Measurements from ENCODE around the gene NELFCD.
"Not testable (repeated sequence)": the region's sequence is repeated elsewhere in the genome, so short reads cannot be mapped to it uniquely, and the experiment has no call there.

The NELFCD gene, protein sequence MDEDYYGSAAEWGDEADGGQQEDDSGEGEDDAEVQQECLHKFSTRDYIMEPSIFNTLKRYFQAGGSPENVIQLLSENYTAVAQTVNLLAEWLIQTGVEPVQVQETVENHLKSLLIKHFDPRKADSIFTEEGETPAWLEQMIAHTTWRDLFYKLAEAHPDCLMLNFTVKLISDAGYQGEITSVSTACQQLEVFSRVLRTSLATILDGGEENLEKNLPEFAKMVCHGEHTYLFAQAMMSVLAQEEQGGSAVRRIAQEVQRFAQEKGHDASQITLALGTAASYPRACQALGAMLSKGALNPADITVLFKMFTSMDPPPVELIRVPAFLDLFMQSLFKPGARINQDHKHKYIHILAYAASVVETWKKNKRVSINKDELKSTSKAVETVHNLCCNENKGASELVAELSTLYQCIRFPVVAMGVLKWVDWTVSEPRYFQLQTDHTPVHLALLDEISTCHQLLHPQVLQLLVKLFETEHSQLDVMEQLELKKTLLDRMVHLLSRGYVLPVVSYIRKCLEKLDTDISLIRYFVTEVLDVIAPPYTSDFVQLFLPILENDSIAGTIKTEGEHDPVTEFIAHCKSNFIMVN

DNA sequence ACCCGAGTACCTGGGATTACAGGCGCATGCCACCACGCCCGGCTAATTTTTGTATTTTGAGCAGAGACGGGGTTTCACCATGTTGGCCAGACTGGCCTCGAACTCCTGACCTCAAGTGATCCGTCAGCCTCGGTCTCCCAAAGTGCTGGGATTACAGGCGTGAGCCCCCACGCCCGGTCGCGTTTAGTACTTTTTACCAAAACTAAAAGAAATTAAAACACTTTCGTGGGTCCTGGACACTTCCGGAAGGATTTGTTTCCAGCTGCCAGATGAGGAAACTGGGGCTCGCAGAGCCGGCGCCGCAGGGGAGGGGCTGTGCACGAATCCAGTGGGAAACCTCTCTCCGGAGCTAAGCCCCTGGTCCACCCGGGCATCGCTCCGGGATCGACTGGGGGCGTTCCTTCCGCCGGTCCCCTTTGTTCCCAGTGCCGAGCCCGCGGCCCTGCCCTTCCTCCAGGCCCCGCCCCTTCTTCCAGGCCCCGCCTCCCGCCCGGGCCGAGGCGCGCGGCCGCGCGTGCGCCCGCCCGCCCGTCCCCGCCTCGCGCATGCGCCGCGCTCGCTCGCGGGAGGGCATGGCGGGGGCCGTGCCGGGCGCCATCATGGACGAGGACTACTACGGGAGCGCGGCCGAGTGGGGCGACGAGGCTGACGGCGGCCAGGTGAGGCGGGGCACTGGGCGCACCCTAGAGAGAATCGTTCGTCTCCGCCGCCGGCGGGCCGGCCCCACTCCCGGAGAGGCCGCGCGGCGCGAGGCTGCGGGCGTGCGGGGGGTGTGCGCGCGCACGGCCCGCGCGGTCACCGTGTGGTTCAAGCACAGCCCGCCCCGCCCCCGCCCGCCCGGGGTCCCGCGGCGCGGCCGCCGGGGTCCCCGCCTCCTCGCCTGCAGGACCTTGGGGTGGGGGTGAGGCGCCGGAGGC is at the start of gene NELFCD:
TSS of gene NELFCD (plus strand) at position 546 of the 917 bp plus-strand sequence. CDS start at position 600, 54 bp downstream.
- DNase-seq (ENCODE audit: low read depth) = peak; percentile 39

DNA sequence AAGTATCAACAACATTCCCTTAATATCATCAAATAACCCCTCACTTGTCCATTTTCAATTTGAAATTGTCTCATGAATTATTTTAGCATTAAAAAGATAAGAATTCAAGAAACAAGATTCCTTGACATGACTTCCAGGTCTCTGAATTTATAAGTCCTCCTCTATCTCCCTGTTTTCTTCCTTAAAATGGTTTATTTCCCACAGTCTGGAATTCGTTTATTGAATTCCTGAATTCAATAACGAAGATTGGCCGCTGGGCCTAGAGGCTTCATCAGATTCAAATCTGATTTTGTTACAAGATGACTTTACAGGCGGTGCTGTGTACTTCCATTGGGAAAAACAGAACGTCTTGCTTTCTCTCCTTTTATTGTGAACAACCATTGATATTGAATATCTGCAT is 48.9 kb upstream of the NELFCD start:
- no peak for DNase-seq (ENCODE audit: low read depth)

DNA sequence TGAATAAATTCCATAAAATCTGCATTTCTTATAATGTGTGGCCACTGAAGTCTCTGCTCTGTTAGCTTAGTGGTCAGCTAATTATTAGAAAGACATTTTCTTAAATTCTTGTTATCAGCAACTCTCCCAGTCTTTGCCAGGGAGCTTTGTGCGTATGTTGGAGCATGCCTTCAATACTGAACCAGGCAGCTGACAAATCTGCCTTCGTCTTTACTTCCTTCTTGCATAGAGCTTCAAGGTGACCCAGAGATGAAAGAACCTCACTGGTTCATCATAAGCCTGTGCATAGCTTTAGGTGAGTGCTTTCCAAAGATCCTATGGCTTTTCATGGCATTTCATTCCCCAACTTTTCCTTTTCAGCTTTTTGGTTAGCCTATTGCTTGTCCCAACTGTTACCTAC is 43.0 kb upstream of the NELFCD start:
- no peak for DNase-seq (ENCODE audit: low read depth)

DNA sequence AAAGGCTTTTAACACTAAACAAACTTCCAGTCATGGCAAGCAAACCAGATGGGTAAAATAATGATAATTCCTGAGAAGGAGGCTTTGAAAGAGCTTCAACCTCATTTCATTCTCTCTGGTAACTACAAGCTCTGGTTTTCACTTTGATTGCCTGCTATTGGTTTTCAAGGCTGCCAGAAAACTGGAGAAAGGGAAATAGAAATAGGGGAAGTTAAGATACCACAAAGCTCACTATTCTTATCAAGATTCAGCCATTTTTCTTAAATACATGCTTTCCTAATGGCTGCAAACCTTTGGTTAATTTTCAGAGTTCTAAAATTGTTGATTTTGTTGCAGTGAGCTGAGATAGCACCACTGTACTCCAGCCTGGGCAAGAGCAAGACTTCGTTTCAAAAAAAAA is 42.5 kb upstream of the NELFCD start:
- DNase-seq (ENCODE audit: low read depth) = no peak

DNA sequence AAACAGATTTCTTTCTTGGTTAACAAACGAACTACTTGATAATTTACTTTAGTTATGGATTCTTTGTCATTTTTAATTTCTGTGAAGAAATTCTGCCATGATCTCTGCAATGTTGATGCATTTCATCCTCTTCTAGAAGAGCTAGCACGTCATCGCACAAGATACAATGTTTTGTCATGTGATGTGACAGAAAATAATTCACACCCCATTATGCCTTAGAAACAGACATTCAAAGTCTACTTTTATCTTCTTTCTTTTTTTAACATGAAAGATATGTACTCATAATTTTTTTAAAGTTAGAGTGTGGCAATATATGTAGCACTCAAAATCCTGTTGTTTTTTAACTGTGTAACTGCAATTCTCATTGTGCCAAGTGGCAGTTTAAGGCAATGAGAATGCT is 39.6 kb upstream of the NELFCD start:
- DNase-seq (ENCODE audit: low read depth) = no peak

DNA sequence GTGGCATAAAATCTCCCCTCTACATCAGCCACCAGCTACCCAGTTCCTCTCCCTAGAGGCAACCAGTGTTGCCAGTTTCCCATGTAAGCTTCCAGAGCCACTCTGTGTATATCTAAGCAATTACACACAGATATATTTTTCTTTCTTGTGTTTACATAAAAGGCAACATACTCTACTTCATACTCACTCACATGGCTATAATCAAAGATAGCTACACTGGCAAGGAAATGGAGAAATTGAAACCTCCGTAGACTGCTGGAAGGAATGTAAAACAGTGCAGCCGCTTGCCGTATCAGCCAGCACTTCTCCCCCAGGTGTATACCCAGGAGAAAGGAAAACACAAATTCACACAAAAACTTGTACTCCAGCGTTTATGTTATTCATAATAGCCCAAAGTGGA is 38.5 kb upstream of the NELFCD start:
- no peak for DNase-seq (ENCODE audit: low read depth)

DNA sequence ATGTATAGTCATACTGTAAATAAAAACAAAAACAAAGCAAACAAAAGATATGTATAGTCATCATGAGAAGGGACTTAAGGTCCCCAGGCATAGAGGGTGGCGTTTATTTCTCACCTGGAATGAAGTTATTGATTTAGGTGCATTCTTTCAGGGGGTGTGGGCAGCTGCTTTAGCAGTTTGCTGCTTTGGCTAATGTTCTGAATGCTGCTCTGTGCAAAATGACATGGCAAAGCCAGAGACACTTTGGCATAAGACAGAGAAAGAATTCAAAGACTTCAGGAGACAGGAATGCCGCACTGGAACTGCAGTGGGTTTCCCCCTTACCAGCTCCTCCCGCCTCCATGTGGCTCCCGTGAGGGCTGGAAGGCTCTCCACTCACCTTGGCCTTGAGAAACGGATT is 36.4 kb upstream of the NELFCD start:
- no peak for DNase-seq (ENCODE audit: low read depth)

DNA sequence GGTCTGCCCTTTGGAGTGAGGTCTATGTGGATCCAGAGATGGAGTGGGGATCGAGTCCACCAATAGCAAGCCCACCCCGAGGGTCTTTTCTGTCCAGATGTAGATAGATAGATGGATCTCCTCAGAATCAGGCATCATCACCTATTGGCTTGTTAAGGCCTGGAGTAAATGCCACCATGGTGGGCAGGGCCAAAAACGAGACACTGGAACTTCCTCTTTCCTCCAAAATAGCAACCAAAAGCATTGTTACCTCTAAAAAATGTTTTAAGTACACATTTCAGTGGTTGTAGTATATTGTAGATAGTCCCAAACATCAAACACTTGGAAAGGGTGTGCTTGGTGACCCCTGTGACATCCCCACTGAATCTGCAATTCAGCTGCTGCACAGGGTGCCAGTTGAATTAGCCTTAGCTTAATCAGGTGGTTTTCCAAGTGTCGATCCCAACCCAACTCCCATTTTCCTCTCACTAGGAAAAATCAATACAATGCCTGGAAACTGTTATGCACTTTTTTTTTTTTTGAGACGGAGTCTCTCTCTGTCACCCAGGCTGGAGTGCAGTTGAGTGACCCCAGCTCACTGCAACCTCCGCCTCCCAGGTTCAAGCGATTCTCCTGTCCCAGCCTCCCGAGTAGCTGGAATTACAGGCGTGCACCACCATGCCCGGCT is 35.0 kb upstream of the NELFCD start:
- no peak for DNase-seq (ENCODE audit: low read depth)

DNA sequence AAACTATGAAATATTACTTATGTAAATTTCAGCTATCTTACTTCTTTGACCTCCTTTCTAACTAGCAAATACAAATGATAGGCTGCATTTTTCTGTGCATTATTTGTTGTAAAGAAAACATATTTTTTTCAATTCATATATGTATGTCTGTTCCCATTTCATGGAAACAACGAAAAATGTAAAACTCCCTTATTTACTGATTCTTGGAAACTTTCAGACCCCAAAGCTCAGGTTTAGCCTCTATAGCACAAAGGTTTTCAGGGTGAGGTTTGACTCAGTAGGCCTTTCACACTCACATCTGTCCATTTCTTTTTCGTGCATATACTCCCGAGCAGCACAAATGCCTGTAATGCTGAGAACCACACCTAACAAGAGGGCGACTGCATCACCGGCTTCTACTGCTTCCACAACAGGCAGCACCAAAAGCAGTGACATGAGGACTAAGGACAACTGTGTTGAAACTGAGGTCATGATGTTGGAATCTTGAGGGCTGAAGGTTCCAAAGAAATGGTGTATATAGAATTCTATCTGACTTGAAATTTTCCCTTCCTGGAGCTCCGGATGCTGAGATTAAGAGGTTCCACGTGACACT is 33.2 kb upstream of the NELFCD start:
- DNase-seq (ENCODE audit: low read depth) = not testable (repeated sequence)

DNA sequence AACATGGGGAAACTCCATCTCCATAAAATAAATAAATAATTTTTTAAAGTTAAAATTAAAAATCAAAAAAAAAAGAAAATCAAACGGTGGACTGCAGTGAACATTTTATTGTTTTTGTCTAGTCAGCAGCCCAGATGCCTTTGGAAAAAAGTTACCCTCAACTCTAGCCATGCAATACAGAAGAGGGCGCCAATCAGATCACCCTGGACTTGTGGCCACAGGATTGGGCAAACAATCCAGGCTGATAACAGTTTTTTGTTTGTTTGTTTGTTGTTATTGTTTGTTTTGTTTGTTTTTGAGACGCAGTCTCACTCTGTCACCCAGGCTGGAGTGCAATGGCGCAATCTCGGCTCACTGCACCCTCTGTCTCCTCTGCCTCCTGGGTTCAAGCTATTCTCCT is 30.5 kb upstream of the NELFCD start:
- DNase-seq (ENCODE audit: low read depth) = no peak

DNA sequence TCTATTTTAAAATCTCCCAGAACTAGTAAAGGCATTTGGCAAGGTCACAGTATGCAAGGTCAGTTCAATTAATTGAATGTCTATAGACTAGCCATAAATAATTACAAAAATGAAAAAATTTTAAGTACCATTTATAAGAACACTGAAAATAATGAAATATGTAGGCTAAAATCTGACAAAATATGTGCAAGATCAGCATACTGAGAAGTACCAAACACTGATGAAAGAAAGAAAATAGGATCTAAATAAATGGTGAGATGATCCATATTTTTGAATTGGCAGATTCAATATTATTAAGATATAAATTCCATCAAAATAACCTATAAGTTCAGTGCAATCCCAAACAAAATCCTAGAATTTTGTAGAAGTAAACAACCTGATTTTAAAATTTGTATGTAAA is 28.0 kb upstream of the NELFCD start:
- DNase-seq (ENCODE audit: low read depth) = no peak

DNA sequence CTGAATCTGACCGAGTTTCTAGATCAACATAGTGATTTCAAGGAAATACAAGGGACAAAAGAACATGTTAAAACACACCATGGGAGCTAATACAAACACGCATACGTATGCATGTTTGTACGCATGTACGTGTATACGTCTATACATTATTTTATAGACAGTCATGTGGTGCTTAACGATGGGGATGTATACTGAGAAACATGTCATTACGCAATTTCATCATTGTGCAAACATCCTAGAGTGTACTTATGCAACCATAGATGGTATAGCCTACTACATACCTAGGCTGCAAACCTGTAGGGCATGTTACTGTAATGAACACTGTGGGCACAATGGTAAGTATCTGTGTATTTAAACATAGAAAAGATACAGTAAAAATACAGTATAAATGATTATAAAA is 25.0 kb upstream of the NELFCD start:
- no peak for DNase-seq (ENCODE audit: low read depth)

DNA sequence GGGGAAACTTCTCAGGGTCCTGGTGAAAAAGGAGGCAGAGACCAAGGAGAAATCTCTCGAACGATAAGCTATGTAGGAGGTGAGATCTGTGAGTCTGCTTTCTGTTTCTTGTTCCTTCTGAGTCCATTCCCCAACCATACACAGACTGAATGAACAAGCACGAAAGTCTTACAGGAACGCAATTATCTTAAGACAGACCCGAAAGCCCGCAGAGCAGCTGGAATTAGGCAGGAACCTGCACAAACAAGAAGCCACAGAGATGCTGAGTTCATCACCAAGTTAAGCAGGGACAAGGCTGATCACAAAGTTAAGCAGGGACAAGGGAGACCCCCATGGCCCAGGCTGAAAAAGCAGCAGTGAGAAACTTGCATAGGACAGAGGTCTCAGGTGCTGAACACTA is 21.4 kb upstream of the NELFCD start:
- DNase-seq (ENCODE audit: low read depth) = no peak

DNA sequence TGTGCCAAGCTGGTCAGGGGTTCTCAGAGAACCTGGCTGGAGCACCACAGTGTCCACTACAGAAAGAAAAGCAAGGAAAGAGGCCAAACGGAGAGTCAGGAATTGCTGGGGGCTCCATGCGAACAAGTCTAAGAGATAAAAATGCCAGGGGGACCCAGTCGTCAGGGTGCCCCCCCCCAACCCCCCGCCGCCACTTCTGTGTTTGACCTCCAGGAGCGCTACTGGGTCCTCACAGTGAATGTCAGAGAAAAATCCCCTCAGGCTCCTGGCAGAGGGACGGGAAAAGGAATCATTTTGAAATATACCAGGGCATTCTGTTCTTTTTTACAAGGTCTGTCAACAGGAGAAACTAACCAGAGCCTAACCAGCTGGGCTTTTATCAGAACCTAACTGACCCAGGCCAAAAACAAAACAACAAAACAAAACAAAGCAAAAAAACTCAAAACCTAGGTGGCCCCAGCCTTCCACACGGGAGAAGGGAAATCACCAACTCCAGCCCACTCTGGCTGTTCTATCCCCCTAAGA is 17.9 kb upstream of the NELFCD start:
- DNase-seq (ENCODE audit: low read depth) = no peak

DNA sequence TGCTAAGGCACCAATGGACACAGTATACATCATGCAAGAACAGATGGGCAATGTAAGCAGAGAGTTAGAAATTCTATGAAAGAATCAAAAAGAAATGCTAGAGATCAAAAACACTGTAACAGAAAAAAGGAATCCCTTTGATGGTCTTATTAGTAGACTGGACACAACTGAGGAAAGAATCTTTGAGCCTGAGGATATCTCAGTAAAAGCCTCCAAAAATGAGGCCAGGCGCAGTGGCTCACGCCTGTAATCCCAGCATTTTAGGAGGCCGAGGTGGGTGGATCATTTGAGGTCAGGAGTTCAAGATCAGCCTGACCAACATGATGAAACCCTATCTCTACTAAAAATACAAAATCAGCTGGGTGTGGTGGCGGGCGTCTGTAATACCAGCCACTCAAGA is 17.1 kb upstream of the NELFCD start:
- not testable (repeated sequence) for DNase-seq (ENCODE audit: low read depth)

DNA sequence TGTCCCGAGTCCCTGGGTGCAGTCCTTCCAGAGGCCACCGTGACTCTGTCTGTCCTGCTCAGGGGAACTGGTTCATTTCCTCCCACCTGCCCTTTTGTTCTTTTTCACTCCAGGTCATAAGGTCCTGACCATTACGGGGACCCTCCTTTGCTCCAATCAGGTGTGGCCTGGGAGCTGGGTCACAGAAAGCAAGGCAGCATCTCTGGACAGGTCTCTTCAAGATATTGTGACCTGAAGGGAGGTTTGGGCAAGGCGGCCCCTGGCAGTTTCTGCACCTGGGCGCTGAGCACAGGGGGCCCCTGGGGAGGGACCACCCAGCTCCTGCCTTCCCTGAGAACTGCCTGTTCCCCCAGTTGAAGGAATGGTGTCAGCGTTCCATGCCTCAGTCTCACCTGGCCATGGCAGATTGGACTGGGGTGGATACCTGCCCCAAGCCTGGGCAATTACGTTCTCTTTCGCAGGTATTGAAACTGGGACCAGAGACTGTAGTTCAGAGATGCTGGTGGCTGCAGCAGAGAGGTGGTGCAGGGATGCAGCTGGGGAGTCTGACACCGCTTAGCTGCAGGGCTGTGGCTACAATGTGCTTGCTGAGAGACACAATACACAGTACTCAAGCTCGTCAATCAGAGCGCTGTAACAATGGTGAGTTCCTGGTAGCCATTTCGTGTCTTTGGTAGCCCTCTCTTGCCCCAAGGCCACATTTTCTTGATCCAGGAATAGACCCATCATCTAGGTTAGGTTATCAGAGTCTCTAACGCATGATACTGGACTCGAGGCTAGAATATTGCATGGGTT is 15.6 kb upstream of the NELFCD start:
- DNase-seq (ENCODE audit: low read depth) = no peak

DNA sequence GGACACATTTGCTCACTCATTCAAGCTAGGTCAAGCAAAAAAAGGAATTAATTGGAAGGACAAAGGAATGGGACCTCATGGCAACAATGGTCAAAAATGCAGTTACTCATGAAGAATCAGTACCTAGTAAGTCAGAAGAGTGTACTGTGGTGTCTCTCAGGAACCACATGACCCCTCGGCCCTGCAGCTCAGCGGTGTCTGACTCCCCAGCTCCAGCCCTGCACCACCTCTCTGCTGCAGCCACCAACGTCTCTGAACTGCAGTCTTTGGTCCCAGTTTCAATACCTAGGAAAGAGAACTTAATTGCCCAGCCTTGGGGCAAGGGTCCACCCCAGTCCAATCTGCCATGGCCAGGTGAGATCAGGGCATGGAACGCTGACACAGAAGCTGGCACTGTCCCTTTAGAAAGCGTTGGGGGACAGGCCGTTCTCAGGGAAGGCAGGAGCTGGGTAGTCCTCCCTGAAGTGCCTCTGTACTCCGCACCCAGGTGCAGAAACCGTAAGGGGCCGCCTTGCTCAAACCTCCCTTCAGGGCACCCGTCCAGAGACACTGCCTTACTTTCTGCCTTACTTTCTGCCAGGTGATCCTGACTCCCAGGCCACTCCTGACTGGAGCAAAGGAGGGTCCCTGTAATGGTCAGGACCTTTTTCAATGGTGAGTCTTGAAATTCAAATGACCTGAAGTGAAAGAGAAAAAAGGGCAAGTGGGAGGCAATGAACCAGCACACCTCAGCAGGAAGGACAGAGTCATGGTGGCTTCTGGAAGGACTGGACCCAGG is 13.2 kb upstream of the NELFCD start:
- DNase-seq (ENCODE audit: low read depth) = no peak

DNA sequence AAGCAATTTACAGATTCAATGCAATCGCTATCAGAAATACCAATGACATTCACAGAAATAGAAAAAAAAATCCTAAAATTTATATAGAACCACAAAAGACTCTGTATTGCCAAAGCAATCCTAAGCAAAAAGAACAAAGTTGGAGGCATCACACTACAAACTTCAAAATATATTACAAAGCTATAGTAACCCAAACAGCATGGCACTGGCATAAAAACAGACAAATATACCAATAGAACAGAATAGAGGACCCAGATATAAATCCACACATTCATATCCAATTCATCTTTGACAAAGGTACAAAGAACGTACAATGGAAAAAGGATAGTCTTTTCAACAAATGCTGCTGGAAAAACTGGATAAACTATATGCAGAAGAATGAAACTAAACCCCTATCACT is 11.6 kb upstream of the NELFCD start:
- DNase-seq (ENCODE audit: low read depth) = no peak

DNA sequence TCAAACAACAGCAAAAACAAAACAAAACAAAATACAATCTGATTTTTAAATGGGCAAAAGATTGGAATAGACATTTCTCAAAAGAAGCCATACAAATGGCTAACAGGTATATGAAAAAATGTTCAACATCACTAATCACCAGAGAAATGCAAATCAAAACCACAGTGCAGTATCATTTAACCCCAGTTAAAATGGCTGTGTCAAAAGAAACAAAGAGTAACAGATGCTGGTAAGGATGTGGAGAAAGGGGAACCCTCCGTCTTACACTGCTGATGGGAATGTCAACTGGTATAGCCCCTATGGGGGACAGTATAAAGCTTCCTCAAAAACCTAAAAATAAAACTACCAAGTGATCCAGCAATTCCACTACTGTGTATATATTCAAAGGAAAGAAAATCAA is 10.9 kb upstream of the NELFCD start:
- DNase-seq (ENCODE audit: low read depth) = no peak

DNA sequence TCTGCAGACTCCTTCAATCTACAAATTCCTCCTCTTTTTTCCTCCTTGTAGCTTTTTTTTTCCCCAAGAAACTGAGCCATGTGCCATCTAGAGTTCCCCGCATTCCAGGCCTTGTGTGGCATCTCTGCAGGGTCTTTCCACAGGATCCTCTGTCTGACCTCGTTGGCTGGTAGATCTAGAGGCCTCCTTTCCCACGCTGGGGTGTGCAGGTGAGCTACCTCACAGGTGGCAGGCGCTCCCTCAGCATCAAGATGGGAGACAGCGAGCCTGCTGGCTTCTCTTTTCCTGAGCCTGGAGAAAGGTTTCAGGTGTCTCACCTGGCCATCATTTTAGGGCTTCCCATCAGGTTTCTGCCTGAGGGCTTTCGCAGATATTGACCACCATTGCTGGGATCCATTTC is 9.6 kb upstream of the NELFCD start:
- DNase-seq (ENCODE audit: low read depth) = no peak
